GM13976 (cell line): ENCODE data around the gene LGMN.
A peak's percentile ranks its signal among the peaks of the same experiment; 100 is the strongest.
"Not testable (repeated sequence)": the region's sequence is repeated elsewhere in the genome, so short reads cannot be mapped to it uniquely, and the experiment has no call there.

ENCODE experiments used
- DNase-seq: peaks from one replicate; pipeline ENCODE4 v3.0.0; 2012; ENCODE audit warnings: low spot score
- in situ Hi-C: fragments of 300-500 bp; cut with MboI; formaldehyde crosslinking; loops from one replicate; pipeline ENCODE4 v1.12.0; 2022; ENCODE audit warnings: low sequenced_read_pairs, mixed read lengths, inconsistent platforms; ENCODE audit not compliant: unreplicated experiment
- TF ChIP-seq, protein P1 (sequence below): IDR thresholded peaks from 2 replicates; pipeline ENCODE4 v1.5.1; 2012; ENCODE audit warnings: borderline replicate concordance, mild to moderate bottlenecking; ENCODE audit not compliant: insufficient read depth; ENCODE audit errors: extremely low read depth, missing control alignments, control extremely low read depth

Gene LGMN

GRCh38 chr14:92774572-92774971 lies 26.1 kb upstream of the LGMN start:
- in situ Hi-C loops = no loop called here
- DNase-seq = no peak
- TF ChIP-seq, protein P1, sequence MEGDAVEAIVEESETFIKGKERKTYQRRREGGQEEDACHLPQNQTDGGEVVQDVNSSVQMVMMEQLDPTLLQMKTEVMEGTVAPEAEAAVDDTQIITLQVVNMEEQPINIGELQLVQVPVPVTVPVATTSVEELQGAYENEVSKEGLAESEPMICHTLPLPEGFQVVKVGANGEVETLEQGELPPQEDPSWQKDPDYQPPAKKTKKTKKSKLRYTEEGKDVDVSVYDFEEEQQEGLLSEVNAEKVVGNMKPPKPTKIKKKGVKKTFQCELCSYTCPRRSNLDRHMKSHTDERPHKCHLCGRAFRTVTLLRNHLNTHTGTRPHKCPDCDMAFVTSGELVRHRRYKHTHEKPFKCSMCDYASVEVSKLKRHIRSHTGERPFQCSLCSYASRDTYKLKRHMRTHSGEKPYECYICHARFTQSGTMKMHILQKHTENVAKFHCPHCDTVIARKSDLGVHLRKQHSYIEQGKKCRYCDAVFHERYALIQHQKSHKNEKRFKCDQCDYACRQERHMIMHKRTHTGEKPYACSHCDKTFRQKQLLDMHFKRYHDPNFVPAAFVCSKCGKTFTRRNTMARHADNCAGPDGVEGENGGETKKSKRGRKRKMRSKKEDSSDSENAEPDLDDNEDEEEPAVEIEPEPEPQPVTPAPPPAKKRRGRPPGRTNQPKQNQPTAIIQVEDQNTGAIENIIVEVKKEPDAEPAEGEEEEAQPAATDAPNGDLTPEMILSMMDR = no peak

DNA sequence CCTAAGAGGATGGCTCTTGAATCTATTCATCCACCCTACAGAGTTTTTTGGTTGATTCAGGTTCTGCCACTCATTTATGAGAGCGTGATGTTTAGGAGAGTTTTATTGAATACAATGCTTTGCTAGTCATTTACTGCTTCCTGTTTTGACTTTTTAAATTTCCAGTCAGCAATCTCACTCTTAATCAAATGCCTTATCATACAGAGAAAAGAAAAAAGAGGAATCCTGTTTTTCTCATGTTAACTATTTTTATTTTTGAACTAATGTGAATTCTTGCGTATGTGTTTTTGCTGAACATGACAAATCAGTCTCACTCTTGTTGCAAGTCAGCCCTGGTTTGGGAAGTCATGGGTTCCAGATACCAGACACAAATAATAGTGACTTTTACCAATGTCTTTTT lies 22.1 kb upstream of the LGMN start:
- in situ Hi-C loops = no loop called here
- TF ChIP-seq, protein P1 = no peak
- no peak for DNase-seq

DNA sequence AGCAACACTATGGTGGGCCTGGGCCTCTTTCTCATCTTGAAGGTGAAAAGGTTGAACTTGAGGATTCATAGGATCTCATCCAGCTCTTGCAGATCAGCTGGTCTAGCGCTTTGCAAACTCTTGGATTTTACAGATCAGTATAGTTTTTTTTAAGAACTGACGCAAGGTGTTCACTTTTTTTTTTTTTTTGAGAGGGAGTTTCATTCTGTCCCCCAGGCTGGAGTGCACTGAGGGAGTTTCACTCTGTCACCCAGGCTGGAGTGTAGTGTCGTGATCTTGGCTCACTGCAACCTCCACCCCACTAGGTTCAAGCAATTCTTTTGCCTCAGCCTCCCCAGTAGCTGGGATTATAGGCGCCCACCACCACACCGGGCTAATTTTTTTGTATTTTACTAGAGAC lies 20.4 kb upstream of the LGMN start:
- TF ChIP-seq, protein P1 = no peak
- no peak for DNase-seq
- in situ Hi-C loops = no loop called here

GRCh38 chr14:92768236-92768635 lies 19.8 kb upstream of the LGMN start:
- peak; percentile 48 for DNase-seq
- in situ Hi-C loops = not testable (repeated sequence)

DNA sequence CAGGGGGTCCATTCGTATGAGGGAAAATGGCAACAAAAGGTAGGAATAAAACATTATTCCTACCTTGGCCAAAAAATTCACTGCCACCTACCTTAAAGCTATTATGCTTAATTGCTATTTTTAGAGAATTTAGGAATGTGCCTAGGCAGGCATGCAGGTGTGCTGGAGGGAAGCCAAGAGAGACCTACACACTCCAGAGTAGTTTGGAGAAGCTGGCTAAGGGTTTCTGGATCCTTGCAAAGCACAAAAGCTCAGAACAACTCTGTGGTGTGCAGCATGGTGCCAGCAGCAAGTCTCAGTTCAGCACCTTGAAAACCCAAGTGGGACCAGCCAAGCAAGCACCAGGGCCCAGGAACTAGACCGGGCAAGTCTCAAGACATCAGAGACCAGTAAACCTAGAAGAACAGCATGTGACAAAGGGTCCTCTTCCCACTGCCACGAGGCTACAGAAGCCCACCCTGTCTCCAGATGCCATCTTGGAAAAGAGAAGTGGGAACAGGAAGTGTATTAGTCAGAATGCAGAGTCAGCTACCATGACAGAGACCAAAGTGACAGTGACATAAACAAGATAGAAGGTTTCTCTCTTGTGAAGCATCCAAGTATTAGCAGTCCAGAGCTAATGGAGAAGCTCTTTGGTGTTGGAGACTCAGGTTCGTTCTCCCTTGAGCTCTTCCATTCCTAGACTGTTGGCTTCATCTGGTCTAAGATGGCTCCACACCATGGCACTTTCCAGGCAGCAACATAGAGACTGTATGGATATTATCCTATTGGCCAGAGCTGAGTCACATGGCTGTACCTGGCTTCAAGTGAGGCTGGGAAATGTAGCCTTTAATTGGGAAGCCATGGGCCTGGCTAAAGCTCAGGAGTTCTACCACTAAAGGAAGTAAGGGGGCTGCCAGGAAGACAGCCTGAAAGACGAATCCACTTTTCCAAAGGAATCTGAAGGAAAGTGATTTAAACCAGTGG lies 15.5 kb upstream of the LGMN start:
- in situ Hi-C loops, DNase-seq: not testable (repeated sequence)

GRCh38 chr14:92760524-92760805 lies 12.0 kb upstream of the LGMN start:
- in situ Hi-C loops = no loop called here
- DNase-seq = no peak
- TF ChIP-seq, protein P1 = no peak

GRCh38 chr14:92759679-92760523 lies 11.5 kb upstream of the LGMN start:
- no peak for DNase-seq
- TF ChIP-seq, protein P1 = no peak
- in situ Hi-C loops = no loop called here
